ENCODE measurements around the gene IMMP2L. TPM values are rescaled to one million over a fixed set of nuclear protein-coding genes. Genes with fewer than 3 reads are reported as not detected.

The IMMP2L gene
- total RNA-seq, 1 experiment from 2014 or later = 13.6 TPM

- Mint-ChIP-seq H3K27ac (no peak overlapping the region), H3K27me3 (ENCODE audit: low read depth) (no peaks in the 10 kb centered on the region), H3K4me1 (peaks cover 3% of the 10 kb centered on the region; the same call in 1 of the 2 replicates), H3K4me3 (no peak overlapping the region), H3K9me3 (peaks cover 10% of the 10 kb centered on the region), H3K36me3 (0 out of 2 replicates have a peak, but pooled peaks cover 3% of the 10 kb centered on the region)
- no peak for ATAC-seq
- ChIA-PET CTCF (interaction anchor here (1.3 kb wide), 1 partner anchor 85 kb away, joined by 3 read pairs; no protein-coding TSS in a partner anchor), POLR2A (no interaction called here)
- TF ChIP-seq AR (CRISPR knock-in tag; IDR thresholded peaks at IDR 0.05) (no peak), SMAD4 (CRISPR knock-in tag; IDR thresholded peaks at IDR 0.05) (no peak), ZNF512 (CRISPR knock-in tag; IDR thresholded peaks at IDR 0.05; ENCODE audit: borderline replicate concordance) (no peak)
- TF ChIP-seq, protein P1, sequence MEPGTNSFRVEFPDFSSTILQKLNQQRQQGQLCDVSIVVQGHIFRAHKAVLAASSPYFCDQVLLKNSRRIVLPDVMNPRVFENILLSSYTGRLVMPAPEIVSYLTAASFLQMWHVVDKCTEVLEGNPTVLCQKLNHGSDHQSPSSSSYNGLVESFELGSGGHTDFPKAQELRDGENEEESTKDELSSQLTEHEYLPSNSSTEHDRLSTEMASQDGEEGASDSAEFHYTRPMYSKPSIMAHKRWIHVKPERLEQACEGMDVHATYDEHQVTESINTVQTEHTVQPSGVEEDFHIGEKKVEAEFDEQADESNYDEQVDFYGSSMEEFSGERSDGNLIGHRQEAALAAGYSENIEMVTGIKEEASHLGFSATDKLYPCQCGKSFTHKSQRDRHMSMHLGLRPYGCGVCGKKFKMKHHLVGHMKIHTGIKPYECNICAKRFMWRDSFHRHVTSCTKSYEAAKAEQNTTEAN (CRISPR knock-in tag; IDR thresholded peaks at IDR 0.05) = no peak
- DNase-seq (ENCODE audit: low spot score) = no peak
These were observed 233.8 kb downstream of the IMMP2L start for GRCh38 chr7:111328487-111328886.

- H3K9me3 Mint-ChIP-seq = peaks cover 6% of the 10 kb centered on the region
- no peak overlapping the region for H3K4me3 Mint-ChIP-seq
- ATAC-seq (no peak), DNase-seq (ENCODE audit: low spot score) (no peak)
- H3K36me3 Mint-ChIP-seq = 0 out of 2 replicates have a peak, but pooled peaks cover 4% of the 10 kb centered on the region
- no peak for TF ChIP-seq KAT7 (CRISPR knock-in tag; IDR thresholded peaks at IDR 0.05; ENCODE audit: borderline replicate concordance)
- no peak for TF ChIP-seq SP1 (CRISPR knock-in tag; conservative IDR thresholded peaks at IDR 0.05)
- TF ChIP-seq MXD4 (CRISPR knock-in tag; IDR thresholded peaks at IDR 0.05; ENCODE audit: borderline replicate concordance) = no peak
- no peak for TF ChIP-seq SMAD4 (CRISPR knock-in tag; IDR thresholded peaks at IDR 0.05)
- no peak for TF ChIP-seq CREM (CRISPR knock-in tag; IDR thresholded peaks at IDR 0.05)
- TF ChIP-seq, protein P2, sequence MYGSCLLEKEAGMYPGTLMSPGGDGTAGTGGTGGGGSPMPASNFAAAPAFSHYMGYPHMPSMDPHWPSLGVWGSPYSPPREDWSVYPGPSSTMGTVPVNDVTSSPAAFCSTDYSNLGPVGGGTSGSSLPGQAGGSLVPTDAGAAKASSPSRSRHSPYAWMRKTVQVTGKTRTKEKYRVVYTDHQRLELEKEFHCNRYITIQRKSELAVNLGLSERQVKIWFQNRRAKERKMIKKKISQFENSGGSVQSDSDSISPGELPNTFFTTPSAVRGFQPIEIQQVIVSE (CRISPR knock-in tag; IDR thresholded peaks at IDR 0.05; ENCODE audit: borderline replicate concordance) = no peak
- no peak for TF ChIP-seq ZNF317 (CRISPR knock-in tag; IDR thresholded peaks at IDR 0.05; ENCODE audit: borderline replicate concordance, low read depth)
- TF ChIP-seq EMX1 (CRISPR knock-in tag; IDR thresholded peaks at IDR 0.05) = no peak
- TF ChIP-seq, protein P3, sequence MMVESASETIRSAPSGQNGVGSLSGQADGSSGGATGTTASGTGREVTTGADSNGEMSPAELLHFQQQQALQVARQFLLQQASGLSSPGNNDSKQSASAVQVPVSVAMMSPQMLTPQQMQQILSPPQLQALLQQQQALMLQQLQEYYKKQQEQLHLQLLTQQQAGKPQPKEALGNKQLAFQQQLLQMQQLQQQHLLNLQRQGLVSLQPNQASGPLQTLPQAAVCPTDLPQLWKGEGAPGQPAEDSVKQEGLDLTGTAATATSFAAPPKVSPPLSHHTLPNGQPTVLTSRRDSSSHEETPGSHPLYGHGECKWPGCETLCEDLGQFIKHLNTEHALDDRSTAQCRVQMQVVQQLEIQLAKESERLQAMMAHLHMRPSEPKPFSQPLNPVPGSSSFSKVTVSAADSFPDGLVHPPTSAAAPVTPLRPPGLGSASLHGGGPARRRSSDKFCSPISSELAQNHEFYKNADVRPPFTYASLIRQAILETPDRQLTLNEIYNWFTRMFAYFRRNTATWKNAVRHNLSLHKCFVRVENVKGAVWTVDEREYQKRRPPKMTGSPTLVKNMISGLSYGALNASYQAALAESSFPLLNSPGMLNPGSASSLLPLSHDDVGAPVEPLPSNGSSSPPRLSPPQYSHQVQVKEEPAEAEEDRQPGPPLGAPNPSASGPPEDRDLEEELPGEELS (CRISPR knock-in tag; IDR thresholded peaks at IDR 0.05) = no peak
- no peak for TF ChIP-seq ZNF121 (CRISPR knock-in tag; IDR thresholded peaks at IDR 0.05)
- no peak for TF ChIP-seq E2F1 (CRISPR knock-in tag; IDR thresholded peaks at IDR 0.05)
- TF ChIP-seq, protein P4, sequence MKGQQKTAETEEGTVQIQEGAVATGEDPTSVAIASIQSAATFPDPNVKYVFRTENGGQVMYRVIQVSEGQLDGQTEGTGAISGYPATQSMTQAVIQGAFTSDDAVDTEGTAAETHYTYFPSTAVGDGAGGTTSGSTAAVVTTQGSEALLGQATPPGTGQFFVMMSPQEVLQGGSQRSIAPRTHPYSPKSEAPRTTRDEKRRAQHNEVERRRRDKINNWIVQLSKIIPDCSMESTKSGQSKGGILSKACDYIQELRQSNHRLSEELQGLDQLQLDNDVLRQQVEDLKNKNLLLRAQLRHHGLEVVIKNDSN (CRISPR knock-in tag; IDR thresholded peaks at IDR 0.05) = no peak
- TF ChIP-seq ESRRA (CRISPR knock-in tag; IDR thresholded peaks at IDR 0.05; ENCODE audit: borderline replicate concordance) = no peak
- TF ChIP-seq, protein P5, sequence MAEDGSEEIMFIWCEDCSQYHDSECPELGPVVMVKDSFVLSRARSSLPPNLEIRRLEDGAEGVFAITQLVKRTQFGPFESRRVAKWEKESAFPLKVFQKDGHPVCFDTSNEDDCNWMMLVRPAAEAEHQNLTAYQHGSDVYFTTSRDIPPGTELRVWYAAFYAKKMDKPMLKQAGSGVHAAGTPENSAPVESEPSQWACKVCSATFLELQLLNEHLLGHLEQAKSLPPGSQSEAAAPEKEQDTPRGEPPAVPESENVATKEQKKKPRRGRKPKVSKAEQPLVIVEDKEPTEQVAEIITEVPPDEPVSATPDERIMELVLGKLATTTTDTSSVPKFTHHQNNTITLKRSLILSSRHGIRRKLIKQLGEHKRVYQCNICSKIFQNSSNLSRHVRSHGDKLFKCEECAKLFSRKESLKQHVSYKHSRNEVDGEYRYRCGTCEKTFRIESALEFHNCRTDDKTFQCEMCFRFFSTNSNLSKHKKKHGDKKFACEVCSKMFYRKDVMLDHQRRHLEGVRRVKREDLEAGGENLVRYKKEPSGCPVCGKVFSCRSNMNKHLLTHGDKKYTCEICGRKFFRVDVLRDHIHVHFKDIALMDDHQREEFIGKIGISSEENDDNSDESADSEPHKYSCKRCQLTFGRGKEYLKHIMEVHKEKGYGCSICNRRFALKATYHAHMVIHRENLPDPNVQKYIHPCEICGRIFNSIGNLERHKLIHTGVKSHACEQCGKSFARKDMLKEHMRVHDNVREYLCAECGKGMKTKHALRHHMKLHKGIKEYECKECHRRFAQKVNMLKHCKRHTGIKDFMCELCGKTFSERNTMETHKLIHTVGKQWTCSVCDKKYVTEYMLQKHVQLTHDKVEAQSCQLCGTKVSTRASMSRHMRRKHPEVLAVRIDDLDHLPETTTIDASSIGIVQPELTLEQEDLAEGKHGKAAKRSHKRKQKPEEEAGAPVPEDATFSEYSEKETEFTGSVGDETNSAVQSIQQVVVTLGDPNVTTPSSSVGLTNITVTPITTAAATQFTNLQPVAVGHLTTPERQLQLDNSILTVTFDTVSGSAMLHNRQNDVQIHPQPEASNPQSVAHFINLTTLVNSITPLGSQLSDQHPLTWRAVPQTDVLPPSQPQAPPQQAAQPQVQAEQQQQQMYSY (CRISPR knock-in tag; IDR thresholded peaks at IDR 0.05) = no peak
- TF ChIP-seq E2F5 (CRISPR knock-in tag; IDR thresholded peaks at IDR 0.05) = no peak
- no peak overlapping the region for H3K27ac Mint-ChIP-seq
- peaks cover 11% of the 10 kb centered on the region for H3K4me1 Mint-ChIP-seq
- CTCF ChIA-PET = no interaction called here
- H3K27me3 Mint-ChIP-seq (ENCODE audit: low read depth) = no peaks in the 10 kb centered on the region
- POLR2A ChIA-PET = no interaction called here
These were observed 237.5 kb downstream of the IMMP2L start for GRCh38 chr7:111324776-111325175.

Measured in WTC11 (cell line).